ENCODE data around the gene RBM7.

DNA sequence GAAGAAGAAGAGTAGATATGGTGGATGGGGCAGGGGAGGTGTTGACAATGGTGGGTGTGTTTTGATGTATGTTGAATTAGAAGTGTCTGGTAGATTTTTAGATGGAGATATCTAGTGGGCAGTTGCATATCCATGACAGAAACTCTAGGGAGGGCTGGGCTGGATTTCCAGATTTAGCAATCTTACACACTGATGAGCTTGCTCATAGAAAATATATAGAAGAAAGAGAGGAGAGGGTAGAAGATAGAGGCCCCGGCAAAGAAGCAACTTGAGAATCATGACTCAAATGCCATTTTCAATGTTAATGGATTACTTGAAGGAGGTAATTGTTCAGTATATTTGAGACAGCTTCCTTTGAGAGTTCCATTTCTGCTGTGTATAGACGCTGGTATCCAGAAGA, 47.0 kb downstream of the RBM7 start:
- TF ChIP-seq, protein P1, sequence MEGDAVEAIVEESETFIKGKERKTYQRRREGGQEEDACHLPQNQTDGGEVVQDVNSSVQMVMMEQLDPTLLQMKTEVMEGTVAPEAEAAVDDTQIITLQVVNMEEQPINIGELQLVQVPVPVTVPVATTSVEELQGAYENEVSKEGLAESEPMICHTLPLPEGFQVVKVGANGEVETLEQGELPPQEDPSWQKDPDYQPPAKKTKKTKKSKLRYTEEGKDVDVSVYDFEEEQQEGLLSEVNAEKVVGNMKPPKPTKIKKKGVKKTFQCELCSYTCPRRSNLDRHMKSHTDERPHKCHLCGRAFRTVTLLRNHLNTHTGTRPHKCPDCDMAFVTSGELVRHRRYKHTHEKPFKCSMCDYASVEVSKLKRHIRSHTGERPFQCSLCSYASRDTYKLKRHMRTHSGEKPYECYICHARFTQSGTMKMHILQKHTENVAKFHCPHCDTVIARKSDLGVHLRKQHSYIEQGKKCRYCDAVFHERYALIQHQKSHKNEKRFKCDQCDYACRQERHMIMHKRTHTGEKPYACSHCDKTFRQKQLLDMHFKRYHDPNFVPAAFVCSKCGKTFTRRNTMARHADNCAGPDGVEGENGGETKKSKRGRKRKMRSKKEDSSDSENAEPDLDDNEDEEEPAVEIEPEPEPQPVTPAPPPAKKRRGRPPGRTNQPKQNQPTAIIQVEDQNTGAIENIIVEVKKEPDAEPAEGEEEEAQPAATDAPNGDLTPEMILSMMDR (IDR thresholded peaks at IDR 0.05): no peak
- TF ChIP-seq EP300 (IDR thresholded peaks at IDR 0.05; ENCODE audit: low read depth): no peak
- TF ChIP-seq POLR2AphosphoS5 (IDR thresholded peaks at IDR 0.05): no peak
- no peak for TF ChIP-seq POLR2A (IDR thresholded peaks at IDR 0.05)
